ENCODE measurements around the gene CEACAM7.

The CEACAM7 gene

DNA sequence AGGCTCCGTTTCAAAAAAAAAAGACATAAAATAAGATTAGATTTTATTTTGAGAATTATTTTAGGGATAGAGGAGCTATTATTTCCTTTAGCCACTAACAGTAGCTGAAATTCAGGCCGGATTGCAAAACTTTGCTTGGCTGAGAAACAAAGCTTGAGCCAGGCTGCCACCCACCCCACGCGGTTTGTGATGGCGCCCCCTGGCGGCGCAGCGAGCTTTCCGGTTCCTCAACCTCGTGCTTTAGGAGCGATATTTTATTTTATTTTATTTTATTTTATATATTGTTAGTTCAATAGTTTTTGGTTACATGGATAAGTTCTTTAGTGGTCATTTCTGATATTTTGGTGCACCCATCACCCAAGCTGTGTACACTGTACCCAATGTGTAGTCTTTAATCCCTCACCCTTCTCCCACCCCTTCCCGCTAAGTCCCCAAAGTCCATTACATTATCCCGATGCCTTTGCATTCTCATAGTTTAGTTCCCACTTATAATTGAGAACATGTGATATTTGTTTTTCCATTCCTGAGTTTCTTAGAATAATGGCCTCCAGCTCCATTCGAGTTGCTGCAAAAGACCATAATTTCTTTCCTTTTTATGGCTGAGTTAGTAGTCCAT is 41.4 kb downstream of the CEACAM7 start:
- peak; percentile 8 for DNase-seq

DNA sequence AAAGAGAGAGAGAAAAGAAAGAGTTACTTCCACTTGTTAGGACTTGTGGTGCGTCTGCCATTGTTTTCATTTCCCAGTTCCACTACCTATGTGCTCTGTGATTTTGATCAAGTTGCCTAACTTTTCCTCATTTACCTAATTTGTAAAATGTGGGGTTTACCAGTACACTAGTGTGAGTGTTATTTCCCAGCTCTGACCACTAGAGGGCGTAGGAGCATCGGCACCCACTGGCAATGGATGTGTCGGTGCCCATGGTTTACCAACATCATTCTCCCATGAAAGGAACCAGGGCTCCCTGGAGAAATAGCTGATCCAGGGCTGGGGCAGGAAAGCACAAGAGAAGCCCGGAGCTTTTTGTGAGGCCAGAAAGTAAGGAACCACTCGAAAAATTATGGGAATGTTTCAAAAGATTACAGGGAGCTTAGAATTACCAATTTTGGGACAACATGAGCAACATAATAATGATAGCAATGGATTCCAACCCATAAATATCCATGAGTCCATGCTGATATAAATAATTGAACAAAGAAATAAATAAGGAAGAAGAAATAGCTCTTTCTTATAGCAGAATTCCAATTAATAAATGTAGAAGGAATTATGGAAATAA is 46.1 kb downstream of the CEACAM7 start:
- peak; percentile 43 for DNase-seq

DNA sequence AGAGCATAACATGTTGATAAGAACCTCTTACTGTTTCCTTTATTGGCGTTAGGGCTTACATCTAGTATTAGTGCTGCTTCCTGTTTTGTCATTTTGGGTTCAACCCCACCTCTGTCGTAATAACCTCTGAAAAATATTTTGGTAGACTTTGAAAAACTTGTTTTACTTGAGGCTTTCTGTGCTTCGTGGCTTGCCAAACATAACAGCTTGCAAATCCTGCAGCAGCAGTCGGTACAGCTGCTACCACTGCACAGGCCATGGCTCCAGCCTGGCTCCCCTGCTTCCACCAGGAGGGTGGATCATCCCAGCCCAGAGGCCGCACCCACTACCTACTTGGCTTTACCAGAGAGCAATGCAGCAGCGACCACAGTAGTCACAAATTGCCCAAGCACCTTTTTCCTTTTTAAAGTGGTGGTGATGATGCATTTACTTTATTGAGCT is 49.4 kb downstream of the CEACAM7 start:
- no peak for DNase-seq

DNA sequence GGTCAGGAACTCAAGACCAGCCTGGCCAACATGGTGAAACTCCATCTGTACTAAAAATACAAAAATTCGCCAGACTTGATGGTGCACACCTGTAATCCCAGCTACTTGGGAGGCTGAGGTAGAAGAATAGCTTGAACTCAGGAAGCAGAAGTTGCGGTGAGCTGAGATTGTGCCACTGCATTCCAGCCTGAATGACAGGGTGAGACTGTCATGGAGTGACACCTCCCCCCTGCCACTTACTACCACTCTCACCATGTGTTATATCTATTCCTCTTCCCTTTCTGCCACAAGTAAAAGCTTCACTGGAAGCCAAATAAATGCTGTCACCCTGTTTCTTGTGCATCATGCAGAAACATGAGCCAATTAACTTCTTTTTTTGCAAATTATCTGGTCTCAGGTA is 50.6 kb downstream of the CEACAM7 start:
- no peak for DNase-seq

DNA sequence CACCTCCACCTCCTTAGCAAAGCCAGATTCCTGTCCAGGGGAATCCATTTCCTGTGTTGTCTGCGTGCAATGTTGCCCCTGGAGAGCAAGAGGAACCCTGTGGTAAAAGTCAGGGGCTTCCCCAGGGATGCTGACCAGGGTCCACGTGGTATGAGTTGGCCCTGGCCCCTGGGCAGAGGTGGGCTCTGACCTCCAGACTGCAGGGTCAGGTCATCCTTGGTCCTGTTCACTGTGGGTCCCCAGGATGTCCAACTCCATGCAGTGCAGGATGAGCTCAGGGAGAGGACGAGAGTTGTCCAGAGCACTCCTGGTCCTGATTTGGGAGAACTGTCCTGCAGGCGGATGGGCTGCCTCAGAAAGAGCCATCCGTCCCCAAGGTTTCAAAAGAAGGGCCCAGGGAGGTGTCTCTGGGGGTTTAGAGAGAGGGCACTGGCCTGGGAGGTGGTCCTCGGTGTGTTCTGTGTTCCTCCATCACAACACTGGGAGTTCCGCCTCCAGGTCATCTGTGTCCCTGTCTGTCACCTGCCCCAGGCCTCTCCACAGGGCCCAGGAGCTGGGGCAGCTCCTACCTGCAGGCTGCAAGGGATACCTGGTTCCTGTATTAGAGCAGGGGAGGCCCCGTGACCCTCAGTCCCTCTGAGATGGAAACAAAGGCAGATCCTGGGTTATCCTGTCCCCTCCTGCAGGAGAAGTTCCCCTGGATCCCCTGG is 59.9 kb downstream of the CEACAM7 start:
- no peak for DNase-seq

DNA sequence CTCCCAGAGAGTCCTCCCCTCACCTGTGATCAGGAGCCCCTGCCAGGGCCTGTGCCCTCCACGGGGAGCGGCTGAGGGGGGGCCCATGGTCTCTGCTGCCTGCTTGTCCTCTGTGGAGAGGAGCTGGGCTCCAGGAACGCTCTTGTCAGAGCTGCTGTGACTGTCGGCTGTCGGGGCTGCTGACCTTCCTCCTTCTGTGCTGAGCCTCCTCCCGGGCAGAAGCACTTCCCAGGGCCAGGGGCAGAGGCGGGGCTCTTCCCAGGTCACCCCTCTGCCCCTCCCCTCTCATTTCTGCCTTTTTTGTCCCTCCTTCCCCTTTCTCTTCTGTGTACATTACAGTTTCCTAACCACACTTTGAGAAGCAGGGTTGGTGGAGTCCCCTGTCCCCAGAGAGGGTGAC is 61.2 kb downstream of the CEACAM7 start, which contains the start of gene CEACAM4:
Gene CEACAM4, minus strand, starts transcription at position 198 of the 400 bp plus-strand sequence. Its CDS starts 111 bp downstream, at position 87.
- DNase-seq, result no peak

DNA sequence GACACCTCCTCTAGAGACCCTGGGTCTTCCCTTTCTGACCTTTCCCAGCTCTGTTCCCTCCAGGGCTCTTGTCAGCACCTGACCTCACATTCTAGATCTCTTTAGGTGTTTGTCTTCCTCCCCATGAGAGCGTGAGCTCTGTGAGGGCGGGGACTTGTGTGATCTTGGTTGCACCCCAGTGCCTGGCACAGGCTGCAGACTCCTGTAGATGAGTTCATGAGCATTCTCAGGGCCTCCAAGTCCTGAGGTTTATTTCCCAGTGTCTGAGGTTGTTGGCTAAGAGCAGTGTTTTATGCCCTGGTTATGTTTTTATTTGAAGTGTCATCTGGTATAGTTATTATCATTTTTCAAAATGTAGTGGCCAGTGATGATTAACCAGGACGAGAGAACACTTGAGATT is 61.8 kb downstream of the CEACAM7 start:
- DNase-seq, result no peak

DNA sequence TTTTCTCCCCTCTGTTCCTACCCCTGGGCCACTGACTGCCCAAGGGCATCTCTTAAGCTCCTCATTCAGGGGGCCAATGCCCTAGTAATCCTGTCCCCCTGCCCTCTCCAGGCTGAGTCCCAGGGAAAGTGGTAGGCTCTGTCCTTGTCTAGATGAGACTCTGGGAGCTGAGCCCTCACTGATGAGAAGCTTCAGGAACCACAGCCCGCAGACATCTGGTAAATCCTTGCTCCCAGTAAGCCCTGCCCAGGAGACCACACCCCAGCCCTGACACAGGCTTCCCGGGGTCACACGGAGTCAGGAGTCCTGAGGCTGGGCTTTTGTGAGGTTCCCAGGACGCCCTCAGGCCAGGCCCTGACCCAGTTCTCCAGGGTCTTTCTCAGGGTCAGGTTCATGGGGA is 63.1 kb downstream of the CEACAM7 start:
- no peak for DNase-seq

DNA sequence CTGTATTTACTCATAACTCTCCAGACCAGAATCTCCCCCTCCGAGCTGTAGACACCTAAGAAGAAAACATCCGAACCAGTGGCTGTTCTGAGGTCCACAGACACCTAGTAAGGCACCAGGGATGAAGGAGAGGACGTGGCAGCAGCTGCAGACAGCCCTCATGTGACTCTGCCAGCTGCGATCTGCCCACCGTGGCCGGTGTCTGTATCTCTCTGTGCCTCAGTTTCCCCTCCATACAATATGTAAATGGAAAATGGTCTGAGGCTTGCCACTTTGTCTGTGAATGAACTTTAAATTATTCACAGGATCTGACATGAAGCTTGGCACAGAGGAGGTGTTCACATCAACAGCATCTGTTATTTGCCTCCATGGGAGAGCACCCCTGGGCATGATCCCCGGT is 63.6 kb downstream of the CEACAM7 start:
- no peak for DNase-seq

DNA sequence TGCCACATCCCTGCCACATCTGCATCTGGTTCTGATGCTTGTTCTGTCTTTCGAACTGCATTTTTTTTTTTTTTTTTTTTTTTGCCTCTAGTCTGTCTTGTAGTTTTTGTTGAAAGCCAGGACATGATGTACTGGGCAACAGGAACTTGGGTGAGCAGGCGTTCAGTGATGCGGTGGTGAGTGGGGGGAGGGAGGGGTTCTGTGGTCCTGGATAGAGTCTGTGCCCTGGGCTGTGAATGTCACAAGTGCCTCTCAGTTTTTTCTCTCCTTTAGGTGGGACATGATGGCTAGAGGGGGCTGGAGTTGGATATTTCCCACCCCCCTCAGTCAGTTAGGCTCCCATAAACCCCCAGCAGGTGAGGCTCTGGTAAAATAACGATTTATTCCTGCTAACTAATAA is 64.7 kb downstream of the CEACAM7 start:
- no peak for DNase-seq
